Fibroblast of the aortic adventitia (primary cell): ENCODE results near the gene EMILIN2. TPM values are rescaled to one million over a fixed set of nuclear protein-coding genes. Genes with fewer than 3 reads are reported as not detected.
"Not testable (repeated sequence)": the region's sequence is repeated elsewhere in the genome, so short reads cannot be mapped to it uniquely, and the experiment has no call there.

Source experiments
- DNase-seq: peaks from one replicate; pipeline ENCODE4 v3.0.0-alpha.2; 2010; ENCODE audit warnings: low read depth
- H3K4me3 ChIP-seq: 2 replicates; pipeline ENCODE4 v1.5.1; 2011; ENCODE audit warnings: low read depth, mild to moderate bottlenecking, control low read depth, low read length, moderate library complexity
- total RNA-seq: library from RNA; depleted of rRNA; stranded (reverse); fragments of >200 nt; gene quantifications from 2 replicates; pipeline ENCODE4 v1.2.3, GENCODE V29; 2012; ENCODE audit warnings: low replicate concordance
- TF ChIP-seq, protein P1 (sequence below): IDR thresholded peaks from 2 replicates; pipeline ENCODE4 v1.5.1; 2011; ENCODE audit warnings: mild to moderate bottlenecking, low read length, control low read depth, inconsistent platforms; ENCODE audit not compliant: insufficient read depth

Gene EMILIN2
- total RNA-seq, 1 donor: 11.2 TPM

DNA sequence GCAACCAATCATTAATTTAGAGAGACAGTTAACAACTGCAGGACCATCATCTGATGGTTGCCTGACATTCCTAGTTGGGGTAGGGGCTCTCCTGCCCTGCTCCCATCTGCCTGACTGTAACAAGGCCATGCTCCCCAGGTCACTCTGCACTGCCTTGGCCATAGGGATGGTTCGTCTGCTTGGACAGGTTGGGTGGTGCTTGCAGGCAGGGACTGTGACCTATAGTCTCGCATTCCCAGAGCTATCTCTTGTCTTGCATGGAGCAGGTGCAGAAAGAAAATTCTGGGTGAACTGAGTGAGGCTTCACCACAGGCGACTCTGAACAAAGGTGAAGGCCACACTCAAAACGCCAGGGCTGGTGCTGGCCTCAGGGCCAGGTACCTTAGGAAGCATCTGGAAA lies 64.7 kb downstream of the EMILIN2 start:
- no peak overlapping the region for H3K4me3 ChIP-seq
- TF ChIP-seq, protein P1, sequence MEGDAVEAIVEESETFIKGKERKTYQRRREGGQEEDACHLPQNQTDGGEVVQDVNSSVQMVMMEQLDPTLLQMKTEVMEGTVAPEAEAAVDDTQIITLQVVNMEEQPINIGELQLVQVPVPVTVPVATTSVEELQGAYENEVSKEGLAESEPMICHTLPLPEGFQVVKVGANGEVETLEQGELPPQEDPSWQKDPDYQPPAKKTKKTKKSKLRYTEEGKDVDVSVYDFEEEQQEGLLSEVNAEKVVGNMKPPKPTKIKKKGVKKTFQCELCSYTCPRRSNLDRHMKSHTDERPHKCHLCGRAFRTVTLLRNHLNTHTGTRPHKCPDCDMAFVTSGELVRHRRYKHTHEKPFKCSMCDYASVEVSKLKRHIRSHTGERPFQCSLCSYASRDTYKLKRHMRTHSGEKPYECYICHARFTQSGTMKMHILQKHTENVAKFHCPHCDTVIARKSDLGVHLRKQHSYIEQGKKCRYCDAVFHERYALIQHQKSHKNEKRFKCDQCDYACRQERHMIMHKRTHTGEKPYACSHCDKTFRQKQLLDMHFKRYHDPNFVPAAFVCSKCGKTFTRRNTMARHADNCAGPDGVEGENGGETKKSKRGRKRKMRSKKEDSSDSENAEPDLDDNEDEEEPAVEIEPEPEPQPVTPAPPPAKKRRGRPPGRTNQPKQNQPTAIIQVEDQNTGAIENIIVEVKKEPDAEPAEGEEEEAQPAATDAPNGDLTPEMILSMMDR: no peak
- DNase-seq: no peak

DNA sequence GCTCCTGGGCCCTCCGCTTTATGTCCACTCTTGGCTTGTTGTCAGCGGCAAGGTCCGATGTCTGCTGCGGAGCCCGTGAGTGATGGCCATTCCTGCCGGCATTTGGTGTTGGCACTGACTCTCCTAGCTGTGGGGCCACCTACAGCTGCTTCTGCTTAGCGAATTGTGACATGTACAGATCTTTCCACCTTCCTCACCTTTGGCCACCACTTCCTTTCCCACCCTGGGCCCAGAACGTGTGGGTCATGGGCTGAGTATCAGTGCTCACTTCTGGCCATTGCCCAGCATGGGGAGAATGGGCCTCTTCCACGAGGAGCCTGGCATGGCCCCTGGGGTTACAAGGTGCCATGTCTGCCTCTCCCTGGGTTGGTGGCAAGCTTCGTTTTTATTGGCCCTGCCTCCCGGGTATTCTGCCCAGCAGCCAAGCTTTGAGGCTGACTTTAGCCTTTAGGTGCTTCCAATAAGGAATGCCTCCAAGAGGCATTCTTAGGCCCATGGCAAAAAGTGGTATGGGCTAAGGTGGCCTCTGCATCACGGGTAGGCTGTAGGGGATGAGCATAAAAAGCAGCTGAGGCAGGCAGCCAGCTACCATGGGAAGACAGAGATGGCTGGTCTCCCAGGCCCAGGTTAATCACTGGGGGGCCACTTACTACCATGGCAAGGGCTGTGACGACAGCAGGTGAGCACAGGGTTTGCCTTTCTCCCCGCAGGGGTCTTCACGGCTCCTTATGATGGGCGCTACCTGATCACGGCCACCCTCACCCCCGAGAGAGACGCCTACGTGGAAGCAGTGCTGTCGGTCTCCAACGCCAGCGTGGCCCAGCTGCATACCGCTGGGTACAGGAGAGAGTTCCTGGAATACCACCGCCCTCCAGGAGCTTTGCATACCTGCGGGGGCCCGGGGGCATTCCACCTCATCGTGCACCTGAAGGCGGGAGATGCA lies 65.8 kb downstream of the EMILIN2 start:
- TF ChIP-seq, protein P1: no peak
- H3K4me3 ChIP-seq: no peak overlapping the region
- no peak for DNase-seq

DNA sequence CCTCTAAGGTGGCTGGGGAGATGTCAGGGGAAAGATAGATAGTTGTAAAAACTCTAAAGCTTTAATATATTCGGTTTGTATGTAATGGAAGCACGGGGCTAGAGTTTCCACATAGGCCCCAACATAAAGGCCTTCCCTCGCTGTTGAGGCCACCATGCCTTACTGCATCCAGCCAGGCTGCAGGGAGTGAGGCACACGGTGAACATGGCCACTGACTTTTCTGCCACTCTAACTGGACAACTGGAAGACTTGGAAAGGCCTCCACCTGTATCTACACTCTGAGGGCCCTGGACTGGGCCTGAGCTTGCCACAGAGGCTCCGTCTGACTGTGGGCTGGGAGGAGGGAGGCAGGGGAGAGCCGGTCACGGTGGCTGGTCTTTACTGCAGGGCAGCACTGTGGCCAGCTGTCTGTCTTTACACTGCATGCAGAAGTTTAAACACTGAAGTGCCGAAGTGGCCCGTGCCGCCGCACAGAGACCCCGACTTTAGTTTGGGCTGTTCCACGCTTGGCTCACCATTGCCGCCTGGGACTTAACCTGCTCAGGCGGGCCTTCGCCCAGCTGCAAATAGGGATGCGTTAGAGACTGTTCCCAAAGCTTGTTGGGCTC lies 66.7 kb downstream of the EMILIN2 start:
- no peak for DNase-seq
- TF ChIP-seq, protein P1: no peak
- H3K4me3 ChIP-seq: no peak overlapping the region

DNA sequence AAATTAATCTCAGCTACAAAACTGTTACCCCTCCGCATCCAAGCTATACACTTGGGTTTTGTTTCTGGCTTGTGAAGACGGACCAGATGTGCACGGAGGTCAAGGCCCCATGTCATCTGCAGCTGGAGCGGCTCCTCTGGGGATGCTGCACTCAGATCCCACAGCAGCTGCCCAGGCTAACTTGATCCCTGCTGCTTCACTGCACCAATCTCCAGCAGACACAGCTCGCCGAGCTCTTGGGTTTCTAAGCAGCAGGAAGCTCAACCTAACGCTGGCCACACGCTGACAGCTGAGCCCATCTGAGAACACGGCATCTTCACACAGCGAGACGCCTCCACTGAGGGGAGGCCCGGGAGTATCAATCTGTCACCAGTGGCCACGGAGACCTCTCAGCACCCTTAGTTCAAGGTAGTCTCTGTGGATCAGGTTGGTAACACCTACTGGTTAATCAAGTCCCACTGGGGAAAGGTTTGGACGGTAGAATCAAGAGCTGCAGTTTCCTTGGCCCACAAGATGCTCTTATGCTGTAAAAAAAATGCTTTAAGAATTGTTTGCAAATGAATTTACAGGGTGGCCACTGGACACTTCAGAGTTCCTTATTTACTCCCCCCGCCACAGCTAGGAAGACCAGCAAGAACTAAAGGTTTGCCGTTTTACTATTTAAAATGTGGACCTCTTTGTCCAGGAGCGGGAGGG lies 67.5 kb downstream of the EMILIN2 start:
- no peak for DNase-seq
- H3K4me3 ChIP-seq: no peak overlapping the region
- TF ChIP-seq, protein P1: no peak

DNA sequence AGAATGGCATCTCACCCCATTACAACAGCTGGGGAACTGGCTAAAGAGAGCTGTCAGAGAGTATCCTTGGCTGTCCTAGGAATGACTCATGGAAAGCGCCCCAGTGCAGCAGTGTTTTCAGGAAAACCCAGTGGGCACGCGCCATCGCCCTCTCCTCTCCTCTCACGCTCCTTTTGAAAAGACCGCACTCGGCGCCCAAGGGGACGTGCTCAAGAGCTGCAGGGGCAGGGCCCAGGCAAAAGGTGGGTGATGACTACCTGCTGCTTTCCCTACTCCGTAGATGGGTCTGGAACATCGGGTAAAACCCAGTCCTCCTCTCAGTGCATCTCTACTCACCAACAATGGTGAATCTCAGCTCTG lies 68.1 kb downstream of the EMILIN2 start:
- H3K4me3 ChIP-seq: no peak overlapping the region
- TF ChIP-seq, protein P1: no peak
- DNase-seq: no peak

DNA sequence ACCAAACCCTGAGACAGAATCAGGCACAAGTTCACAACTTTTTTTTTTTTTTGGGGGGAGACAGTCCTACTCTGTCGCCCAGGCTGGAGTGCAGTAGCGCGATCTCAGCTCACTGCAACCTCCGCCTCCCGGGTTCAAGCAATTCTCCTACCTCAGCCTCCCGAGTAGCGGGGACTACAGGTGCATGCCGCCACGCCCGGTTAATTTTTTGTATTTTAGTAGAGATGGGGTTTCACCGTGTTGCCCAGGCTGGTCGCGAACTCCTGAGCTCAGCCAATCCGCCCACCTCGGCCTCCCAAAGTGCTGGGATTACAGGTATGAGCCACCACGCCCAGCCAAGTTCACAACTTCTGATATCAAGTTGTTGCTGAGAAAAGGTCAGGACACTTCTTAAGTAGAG lies 68.7 kb downstream of the EMILIN2 start:
- not testable (repeated sequence) for H3K4me3 ChIP-seq, DNase-seq

DNA sequence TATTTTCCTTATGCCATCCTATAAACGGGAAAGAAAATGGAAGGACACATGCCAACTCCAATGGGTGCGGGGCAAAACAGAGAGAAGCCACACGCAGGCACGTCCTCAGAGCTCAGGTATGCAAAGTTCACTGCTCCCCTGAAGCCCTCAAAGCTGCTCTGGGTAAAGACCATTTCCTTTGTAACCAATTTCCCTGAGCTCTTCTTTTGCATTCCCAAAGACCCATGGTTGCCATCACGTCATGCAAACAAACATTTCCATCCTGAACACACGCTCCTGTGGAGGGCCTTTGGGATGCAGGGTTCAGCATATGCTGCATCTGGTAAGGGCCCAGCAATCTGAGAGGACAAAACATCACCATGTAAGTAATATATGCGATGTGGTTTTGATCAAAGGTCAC lies 69.4 kb downstream of the EMILIN2 start:
- H3K4me3 ChIP-seq: no peak overlapping the region
- TF ChIP-seq, protein P1: no peak
- no peak for DNase-seq
